HepG2 (cell line): ENCODE results near the gene MFAP4.

Source experiments
- CENPBD1 ChIP-seq: sonication (generic); formaldehyde crosslinking; IDR thresholded peaks from 2 replicates; pipeline ENCODE4 v1.8.0; 2022; ENCODE audit warnings: missing genetic modification reagents, low read depth, mild to moderate bottlenecking, borderline replicate concordance
- CTCF ChIP-seq: sonication (generic); formaldehyde crosslinking; IDR thresholded peaks from 2 replicates; pipeline ENCODE4 v1.5.0; 2020; ENCODE audit warnings: mild to moderate bottlenecking, missing genetic modification reagents, moderate library complexity
- HNRNPLL ChIP-seq: fragments of 200-400 bp; formaldehyde crosslinking; IDR thresholded peaks from 2 replicates; pipeline ENCODE4 v1.6.1; 2017; ENCODE audit warnings: mild to moderate bottlenecking, low read depth, low read length; ENCODE audit not compliant: poor library complexity, severe bottlenecking
- JUN ChIP-seq: sonication (generic); formaldehyde crosslinking; IDR thresholded peaks from 2 replicates; pipeline ENCODE4 v1.4.0; 2020; ENCODE audit warnings: mild to moderate bottlenecking, missing genetic modification reagents
- PAF1 ChIP-seq: IDR thresholded peaks from 2 replicates; pipeline ENCODE4 v1.6.1; 2016; ENCODE audit warnings: missing genetic modification reagents, missing compliant biosample characterization
- TFE3 ChIP-seq: IDR thresholded peaks from 2 replicates; pipeline ENCODE4 v1.6.1; 2016
- ZBTB49 ChIP-seq: sonication (generic); formaldehyde crosslinking; IDR thresholded peaks from 2 replicates; pipeline ENCODE4 v1.4.0; 2020; ENCODE audit warnings: missing genetic modification reagents, borderline replicate concordance
- ZFP90 ChIP-seq: sonication (generic); formaldehyde crosslinking; IDR thresholded peaks from 2 replicates; pipeline ENCODE4 v1.8.0; 2022; ENCODE audit warnings: missing genetic modification reagents, mild to moderate bottlenecking, inconsistent platforms, borderline replicate concordance
- ZNF784 ChIP-seq: sonication (generic); formaldehyde crosslinking; IDR thresholded peaks from 2 replicates; pipeline ENCODE4 v1.5.1; 2020; ENCODE audit warnings: missing genetic modification reagents, mild to moderate bottlenecking, borderline replicate concordance

- TF ChIP-seq HNRNPLL: no peak
- no peak for TF ChIP-seq TFE3 (CRISPR knock-in tag)
- TF ChIP-seq CENPBD1: no peak
- no peak for TF ChIP-seq CTCF (CRISPR knock-in tag)
- TF ChIP-seq ZNF784 (CRISPR knock-in tag): no peak
- no peak for TF ChIP-seq JUN
- no peak for TF ChIP-seq ZFP90 (CRISPR knock-in tag)
- no peak for TF ChIP-seq ZBTB49 (CRISPR knock-in tag)
- no peak for TF ChIP-seq PAF1
Observed at GRCh38 chr17:19365833-19366636, 21.0 kb downstream of the MFAP4 start.
